Gastroesophageal sphincter (tissue), 3 donors: ENCODE data around the gene DUSP10.

Experiments
- CTCF ChIP-seq, 4 experiments: fragments of 200-600 bp in 2 of 4; fragments of 450-650 bp in 2 of 4; sonication (generic) in 1 of 4; IDR thresholded peaks; one replicate each; pipeline ENCODE4 v1.5.1; 2017 to 2019; ENCODE audit warnings: antibody characterized with exemption in 4 of 4, mild to moderate bottlenecking in 2 of 4, moderate library complexity in 2 of 4
- POLR2A ChIP-seq, 2 donors: fragments of 450-650 bp; IDR thresholded peaks; one replicate each; pipeline ENCODE4 v1.6.1; 2017; ENCODE audit warnings: antibody characterized with exemption in 2 of 2, mild to moderate bottlenecking in 2 of 2, moderate library complexity in 1 of 2

- TF ChIP-seq POLR2A (IDR thresholded peaks at IDR 0.05) (no peak), CTCF (IDR thresholded peaks at IDR 0.05) (no peak)
Observed at GRCh38 chr1:221712776-221713431, 29.0 kb downstream of the DUSP10 start.
